Measurements from ENCODE around the gene ASMTL. TPM values are rescaled to one million over a fixed set of nuclear protein-coding genes. Genes with fewer than 3 reads are reported as not detected.
"Not testable (repeated sequence)": the region's sequence is repeated elsewhere in the genome, so short reads cannot be mapped to it uniquely, and the experiment has no call there.

ASMTL gene, protein sequence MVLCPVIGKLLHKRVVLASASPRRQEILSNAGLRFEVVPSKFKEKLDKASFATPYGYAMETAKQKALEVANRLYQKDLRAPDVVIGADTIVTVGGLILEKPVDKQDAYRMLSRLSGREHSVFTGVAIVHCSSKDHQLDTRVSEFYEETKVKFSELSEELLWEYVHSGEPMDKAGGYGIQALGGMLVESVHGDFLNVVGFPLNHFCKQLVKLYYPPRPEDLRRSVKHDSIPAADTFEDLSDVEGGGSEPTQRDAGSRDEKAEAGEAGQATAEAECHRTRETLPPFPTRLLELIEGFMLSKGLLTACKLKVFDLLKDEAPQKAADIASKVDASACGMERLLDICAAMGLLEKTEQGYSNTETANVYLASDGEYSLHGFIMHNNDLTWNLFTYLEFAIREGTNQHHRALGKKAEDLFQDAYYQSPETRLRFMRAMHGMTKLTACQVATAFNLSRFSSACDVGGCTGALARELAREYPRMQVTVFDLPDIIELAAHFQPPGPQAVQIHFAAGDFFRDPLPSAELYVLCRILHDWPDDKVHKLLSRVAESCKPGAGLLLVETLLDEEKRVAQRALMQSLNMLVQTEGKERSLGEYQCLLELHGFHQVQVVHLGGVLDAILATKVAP
- 37.1 TPM for polyA plus RNA-seq (ENCODE audit: insufficient read length)
- long read RNA-seq, donor 1, transcript ASMTL-201 (13 exons, 2,027 nt) = major isoform, 8 of 18 reads
- long read RNA-seq, donor 1, partial matches to known transcripts = 6 of 18 reads
- long read RNA-seq, donor 1, other reads (novel, unspliced or antisense) = 0 of 18 reads
- long read RNA-seq, donor 2, transcript ASMTL-201 (13 exons, 2,027 nt) = major isoform, 10 of 10 reads
- long read RNA-seq, donor 2, partial matches to known transcripts = 0 of 10 reads
- long read RNA-seq, donor 2, other reads (novel, unspliced or antisense) = 0 of 10 reads
- long read RNA-seq, donor 3, transcript ASMTL-201 (13 exons, 2,027 nt) = major isoform, 8 of 10 reads
- long read RNA-seq, donor 3, partial matches to known transcripts = 0 of 10 reads
- long read RNA-seq, donor 3, other reads (novel, unspliced or antisense) = 0 of 10 reads
- long read RNA-seq, donor 4 = 0 reads
- long read RNA-seq, donor 5, transcript ASMTL-205 (2 exons, 851 nt) = minor isoform, 7 of 38 reads
- long read RNA-seq, donor 5, transcript ASMTL-201 (13 exons, 2,027 nt) = major isoform, 26 of 38 reads
- long read RNA-seq, donor 5, partial matches to known transcripts = 5 of 38 reads
- long read RNA-seq, donor 5, other reads (novel, unspliced or antisense) = 0 of 38 reads
- long read RNA-seq, donor 6, transcript ASMTL-201 (13 exons, 2,027 nt) = major isoform, 5 of 12 reads
- long read RNA-seq, donor 6, partial matches to known transcripts = 5 of 12 reads
- long read RNA-seq, donor 6, other reads (novel, unspliced or antisense) = 0 of 12 reads
- long read RNA-seq, donor 7, transcript ASMTL-201 (13 exons, 2,027 nt) = major isoform, 25 of 39 reads
- long read RNA-seq, donor 7, partial matches to known transcripts = 12 of 39 reads
- long read RNA-seq, donor 7, other reads (novel, unspliced or antisense) = 0 of 39 reads
- long read RNA-seq, donor 8, partial matches to known transcripts = 0 of 4 reads
- long read RNA-seq, donor 8, other reads (novel, unspliced or antisense) = 0 of 4 reads

GRCh38 chrX:1452516-1453394, at the start of gene ASMTL:
TSS of gene ASMTL (minus strand) at chrX:1452909. CDS start at chrX:1452840, 69 bp downstream.
- peak; percentile 95 for DNase-seq

DNA sequence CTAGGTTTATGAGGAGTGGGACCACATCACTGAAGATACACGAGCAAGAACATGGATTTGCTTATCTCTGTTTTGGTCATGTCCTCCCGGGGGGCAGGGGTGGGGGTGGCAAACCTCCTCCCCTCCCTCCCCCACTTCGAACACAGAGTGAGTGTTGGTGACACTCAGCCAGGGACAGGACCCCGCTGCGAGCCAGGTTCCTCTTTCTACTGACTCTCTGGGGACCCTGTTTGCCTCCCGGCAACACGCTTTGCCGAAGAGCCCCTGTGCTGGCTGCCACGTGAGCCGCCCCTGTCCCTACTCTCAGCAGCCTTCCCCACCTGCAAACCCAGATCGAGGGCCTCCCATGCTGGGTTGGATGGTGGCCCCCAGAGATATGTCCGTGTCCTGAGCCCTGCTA, 49.5 kb upstream of the ASMTL start:
- no peak for DNase-seq

DNA sequence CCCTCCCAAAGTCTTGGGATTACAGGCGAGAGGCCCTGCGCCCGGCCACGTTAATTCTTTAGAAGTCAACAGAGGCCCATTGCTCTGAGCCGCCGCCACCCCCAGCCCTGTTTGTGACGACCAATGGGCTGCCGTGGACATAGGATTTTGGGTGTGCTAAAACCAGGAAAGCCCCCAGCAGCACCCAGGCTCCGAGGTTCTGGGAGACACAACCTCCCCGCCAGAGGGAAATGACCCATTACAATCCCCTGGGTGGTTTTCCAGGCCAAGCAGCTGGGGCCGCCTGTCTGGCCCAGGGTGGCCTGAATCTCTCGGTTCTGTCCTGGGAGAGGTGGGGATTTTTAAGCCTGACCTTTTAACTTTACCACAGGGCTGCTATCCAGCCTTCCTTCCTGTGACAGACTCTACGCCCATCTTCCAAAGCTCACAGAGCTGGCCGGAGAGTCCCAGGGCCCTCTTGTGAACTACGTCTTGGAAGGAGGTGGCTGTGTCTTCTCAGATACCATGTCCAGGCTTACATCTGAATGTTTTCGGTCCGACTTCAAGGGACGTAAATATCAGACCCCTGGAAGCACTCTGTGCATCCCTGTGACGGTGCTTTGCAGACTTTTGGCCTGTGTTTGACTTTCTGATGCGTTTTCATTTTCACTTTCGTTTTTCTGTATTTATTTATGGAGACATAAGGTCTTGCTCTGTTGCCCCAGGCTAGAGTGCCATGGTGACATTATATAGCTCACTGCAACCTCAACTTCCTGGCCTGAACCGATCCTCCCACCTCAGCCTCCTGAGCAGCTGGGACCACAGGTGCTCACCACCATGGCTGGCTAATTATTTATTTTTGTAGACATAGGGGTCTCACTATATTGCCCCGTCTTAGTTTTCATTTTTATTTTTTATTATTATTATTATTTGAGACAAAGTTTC, 48.3 kb upstream of the ASMTL start:
- DNase-seq = no peak

DNA sequence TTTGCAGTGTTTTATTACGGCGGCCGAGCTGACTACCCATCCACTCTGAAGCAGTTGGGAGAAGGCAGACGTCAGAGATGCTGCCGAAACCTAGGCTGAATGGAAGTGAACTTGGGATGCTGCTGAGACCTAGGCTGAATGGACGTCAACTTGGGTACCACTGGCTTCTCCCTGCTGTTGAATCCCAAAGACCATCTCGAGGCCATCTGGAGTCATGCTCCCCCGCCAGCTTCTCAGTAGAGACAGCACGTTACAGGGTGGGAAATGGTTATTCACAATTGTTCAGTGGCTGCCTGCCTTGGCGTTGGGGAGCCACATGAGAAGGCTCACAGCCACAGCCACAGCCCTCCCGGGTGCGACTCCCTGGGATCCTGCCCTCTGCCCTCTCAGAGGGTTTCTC, 43.4 kb upstream of the ASMTL start:
- no peak for DNase-seq

- no peak for DNase-seq
These were observed 41.3 kb upstream of the ASMTL start for GRCh38 chrX:1493877-1494510.

DNA sequence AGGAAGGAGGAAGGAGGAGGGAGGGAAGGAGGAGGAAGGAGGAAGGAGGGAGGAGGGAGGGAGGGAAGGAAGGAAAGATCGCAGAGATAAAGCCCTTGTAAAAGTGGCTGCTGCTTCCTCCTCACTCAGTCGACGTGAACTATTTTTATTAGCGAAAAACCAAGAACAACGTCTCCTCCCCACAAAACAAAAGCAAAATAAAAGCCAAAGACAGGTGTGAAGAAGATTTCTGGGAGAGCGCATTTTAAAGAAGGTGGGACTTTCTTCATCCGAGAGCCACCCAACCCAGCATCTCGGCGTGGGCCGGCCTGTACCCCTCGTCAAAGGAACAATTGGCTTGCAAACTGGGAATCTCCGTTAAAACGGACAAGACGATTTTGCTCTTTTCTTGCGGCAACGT, 40.7 kb upstream of the ASMTL start:
- DNase-seq = no peak

- DNase-seq = no peak
These were observed 39.8 kb upstream of the ASMTL start for GRCh38 chrX:1492421-1493012.

DNA sequence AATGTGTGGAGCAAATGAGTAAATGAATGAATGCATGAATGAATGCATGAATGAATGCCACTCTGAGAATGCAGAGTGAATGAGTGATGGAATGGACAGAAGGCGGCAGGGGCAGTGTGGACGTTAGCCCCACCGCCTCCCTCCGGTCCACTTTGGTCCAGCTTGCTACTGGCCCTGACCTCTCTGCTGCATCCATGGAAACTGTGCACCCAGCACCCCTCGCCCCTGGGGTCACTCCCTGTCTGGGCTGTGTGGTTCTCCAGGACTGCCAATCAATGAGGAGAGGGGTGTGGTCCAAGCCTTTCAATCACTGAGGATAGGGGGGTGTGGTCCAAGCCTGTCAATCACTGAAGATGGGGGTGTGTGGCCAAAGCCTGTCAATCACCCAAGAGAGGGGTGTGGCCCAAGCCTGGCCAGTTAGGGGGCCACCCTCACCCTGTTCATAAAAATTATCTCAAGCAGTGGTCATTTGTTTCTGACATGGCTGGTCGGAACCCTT, 39.2 kb upstream of the ASMTL start:
- no peak for DNase-seq

DNA sequence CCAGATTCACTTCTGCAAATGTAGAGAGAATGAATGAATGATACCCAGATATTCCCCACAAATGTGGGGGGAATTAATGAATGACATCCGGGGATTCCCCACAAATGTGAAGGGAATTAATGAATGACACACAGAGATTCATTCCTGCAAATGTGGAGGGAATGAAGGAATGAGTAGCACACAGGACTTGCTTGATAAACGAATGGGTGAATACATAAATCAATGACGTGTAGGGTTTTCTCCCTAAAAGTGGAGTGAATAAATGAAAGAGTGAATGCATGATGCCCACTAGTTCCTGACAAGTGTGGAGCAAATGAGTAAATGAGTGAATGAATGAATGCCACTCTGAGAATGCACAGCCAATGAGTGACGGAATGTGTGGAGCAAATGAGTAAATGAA, 38.5 kb upstream of the ASMTL start:
- not testable (repeated sequence) for DNase-seq

GRCh38 chrX:1490723-1491122, 38.0 kb upstream of the ASMTL start:
- DNase-seq = not testable (repeated sequence)

GRCh38 chrX:1489354-1489753, 36.6 kb upstream of the ASMTL start:
- DNase-seq = not testable (repeated sequence)

GRCh38 chrX:1488745-1489144, 36.0 kb upstream of the ASMTL start:
- no peak for DNase-seq

DNA sequence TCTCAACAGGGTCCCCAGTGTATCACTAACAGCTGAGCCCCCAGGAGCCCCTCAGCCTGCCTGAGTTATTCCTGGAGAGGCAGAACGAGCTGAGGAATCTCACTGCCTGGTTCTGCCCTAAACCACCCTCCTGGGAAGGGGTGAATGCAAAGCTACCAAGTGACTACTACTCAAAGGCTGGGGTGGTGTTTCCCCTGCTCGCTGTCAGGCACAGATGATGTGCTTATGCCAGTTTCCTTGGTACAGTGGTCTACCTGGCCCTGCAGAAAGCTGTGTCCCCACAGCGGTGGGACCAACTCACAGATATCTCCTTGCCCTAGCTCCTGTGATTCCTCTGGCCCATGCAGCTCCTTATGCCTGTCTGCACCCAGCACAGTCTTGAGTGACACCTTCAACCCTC, 35.4 kb upstream of the ASMTL start:
- DNase-seq = no peak

DNA sequence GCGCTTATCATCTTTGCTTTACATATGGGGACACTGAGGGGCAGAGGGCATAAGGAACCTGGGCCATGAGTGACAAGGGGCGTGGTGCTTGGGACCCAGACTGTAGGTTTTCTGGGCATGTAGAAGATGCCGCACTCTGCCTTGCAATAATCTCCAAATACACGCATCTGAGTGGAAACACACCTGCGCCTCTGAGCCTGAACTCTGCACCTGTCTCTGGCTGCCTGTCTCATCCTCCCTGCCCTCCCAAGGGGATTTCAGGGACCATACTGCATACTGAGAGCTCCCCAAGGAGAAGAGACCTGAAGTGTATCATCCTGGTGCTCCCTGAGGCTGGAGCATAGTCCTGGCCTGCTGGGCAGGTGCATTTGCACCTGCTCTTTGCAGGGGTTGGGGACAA, 34.7 kb upstream of the ASMTL start:
- no peak for DNase-seq

GRCh38 chrX:1486749-1487361, 34.1 kb upstream of the ASMTL start:
- DNase-seq = no peak

GRCh38 chrX:1486177-1486576, 33.5 kb upstream of the ASMTL start:
- no peak for DNase-seq

DNA sequence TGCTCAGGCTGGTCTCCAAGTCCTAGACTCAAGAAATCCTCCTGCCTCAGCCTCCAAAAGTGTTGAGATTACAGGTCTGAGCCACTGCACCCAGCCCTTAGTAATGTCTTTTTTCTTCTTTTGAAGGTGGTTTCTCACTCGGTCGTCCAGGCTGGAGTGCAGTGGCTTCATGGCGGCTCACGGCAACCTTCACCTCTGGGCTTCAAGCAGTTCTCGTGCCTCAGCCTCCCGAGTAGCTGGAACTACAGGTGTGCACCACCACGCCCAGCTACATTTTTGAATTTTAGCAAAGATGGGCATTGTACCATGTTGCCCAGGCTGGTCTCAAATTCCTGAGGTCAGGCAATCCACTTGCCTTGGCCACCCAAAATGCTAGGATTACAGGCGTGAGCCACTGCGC, 32.3 kb upstream of the ASMTL start:
- DNase-seq = no peak

GRCh38 chrX:1484638-1485019, 31.9 kb upstream of the ASMTL start:
- DNase-seq = no peak

Measured in left kidney (tissue), 8 donors.